Activated T-cell treated with anti-CD3 and anti-CD28 coated beads, Interleukin-2, amount 50 U/mL, for 72 hours (primary cell): ENCODE data around the gene STAP2. TPM values are rescaled to one million over a fixed set of nuclear protein-coding genes. Genes with fewer than 3 reads are reported as not detected.
A peak's percentile ranks its signal among the peaks of the same experiment; 100 is the strongest.

Experiments used
- ATAC-seq, 2 donors: fragments of 150-1000 bp; cut with Tn5 transposase; replicated peaks in 1 of 2; 2 replicates each; pipeline ENCODE4 v1.10.0; 2021; ENCODE audit warnings: moderate library complexity in 2 of 2, mild to moderate bottlenecking in 1 of 2
- DNase-seq, 2 donors: peaks; one replicate each; pipeline ENCODE4 v3.0.0; 2021 to 2022; ENCODE audit warnings: mixed read lengths in 1 of 2
- H3K27ac Mint-ChIP-seq: one replicate; pipeline ENCODE4 v1.8.0; 2022; ENCODE audit warnings: mild to moderate bottlenecking, moderate library complexity, mixed read lengths
- H3K27me3 Mint-ChIP-seq: one replicate; pipeline ENCODE4 v1.8.0; 2022; ENCODE audit warnings: low read depth, mixed read lengths
- H3K36me3 Mint-ChIP-seq, 2 donors: one replicate each; pipeline ENCODE4 v1.8.0; 2022; ENCODE audit warnings: mixed read lengths in 2 of 2, mild to moderate bottlenecking in 1 of 2; ENCODE audit not compliant: insufficient read depth in 2 of 2
- H3K4me1 Mint-ChIP-seq: one replicate; pipeline ENCODE4 v1.8.0; 2022; ENCODE audit warnings: low read depth, mixed read lengths
- H3K4me3 Mint-ChIP-seq, 2 donors: one replicate each; pipeline ENCODE4 v1.8.0; 2022; ENCODE audit warnings: mild to moderate bottlenecking in 2 of 2, mixed read lengths in 2 of 2, moderate library complexity in 2 of 2
- H3K9me3 Mint-ChIP-seq, 2 donors: one replicate each; pipeline ENCODE4 v1.8.0; 2022; ENCODE audit warnings: mixed read lengths in 2 of 2
- total RNA-seq, 2 donors: library from RNA; stranded (reverse); gene quantifications; one replicate each; pipeline ENCODE4 v1.2.3, GENCODE V29; 2022

The STAP2 gene
- total RNA-seq, 2 donors from 2014 or later: 8.3 to 10.0 TPM

- no peak for DNase-seq
- Mint-ChIP-seq H3K27ac (no peak overlapping the region), H3K36me3 (no peaks in the 10 kb centered on the region), H3K4me1 (peaks cover 29% of the 10 kb centered on the region), H3K27me3 (peaks cover 5% of the 10 kb centered on the region), H3K9me3 (no peaks in the 10 kb centered on the region), H3K4me3 (peak overlapping the region; percentile 73 to 86)
- no peak for ATAC-seq
These were observed 12.3 kb downstream of the STAP2 start for GRCh38 chr19:4326215-4326836.

- H3K9me3 Mint-ChIP-seq: peaks cover 13% of the 10 kb centered on the region in 2 donors
- H3K27ac Mint-ChIP-seq: no peak overlapping the region
- H3K27me3 Mint-ChIP-seq: peaks cover 5% of the 10 kb centered on the region
- peaks cover 29% of the 10 kb centered on the region for H3K4me1 Mint-ChIP-seq
- DNase-seq (no peak), ATAC-seq (no peak)
- peaks cover 6 to 10% of the 10 kb centered on the region in 2 donors for H3K36me3 Mint-ChIP-seq
- H3K4me3 Mint-ChIP-seq: no peak overlapping the region
These were observed 14.4 kb downstream of the STAP2 start for GRCh38 chr19:4324228-4324627.

- Mint-ChIP-seq H3K9me3 (peaks cover 14 to 15% of the 10 kb centered on the region in 2 donors), H3K36me3 (peaks cover 8 to 14% of the 10 kb centered on the region in 2 donors), H3K4me1 (peaks cover 26% of the 10 kb centered on the region), H3K27ac (no peak overlapping the region), H3K27me3 (peaks cover 5% of the 10 kb centered on the region), H3K4me3 (no peak overlapping the region)
- no peak for DNase-seq
- ATAC-seq: no peak
These were observed 14.9 kb downstream of the STAP2 start for GRCh38 chr19:4323692-4324091.

- Mint-ChIP-seq H3K27me3 (peaks cover 5% of the 10 kb centered on the region), H3K4me3 (no peak overlapping the region), H3K36me3 (peaks cover 8 to 18% of the 10 kb centered on the region in 2 donors), H3K27ac (no peak overlapping the region), H3K4me1 (peaks cover 20% of the 10 kb centered on the region), H3K9me3 (peaks cover 14 to 15% of the 10 kb centered on the region in 2 donors)
- DNase-seq: no peak
- ATAC-seq: no peak
These were observed 15.5 kb downstream of the STAP2 start for GRCh38 chr19:4322942-4323665.

GRCh38 chr19:4320419-4320818 lies 18.2 kb downstream of the STAP2 start:
- no peaks in the 10 kb centered on the region for H3K27me3 Mint-ChIP-seq
- no peak for DNase-seq
- no peaks in the 10 kb centered on the region for H3K4me1 Mint-ChIP-seq
- ATAC-seq: no peak
- H3K4me3 Mint-ChIP-seq: no peak overlapping the region
- H3K9me3 Mint-ChIP-seq: peaks cover 14 to 15% of the 10 kb centered on the region in 2 donors
- peaks cover 9 to 18% of the 10 kb centered on the region in 2 donors for H3K36me3 Mint-ChIP-seq
- no peak overlapping the region for H3K27ac Mint-ChIP-seq

GRCh38 chr19:4319067-4319718 lies 19.4 kb downstream of the STAP2 start:
- Mint-ChIP-seq H3K9me3 (peaks cover 14 to 15% of the 10 kb centered on the region in 2 donors), H3K4me3 (no peak overlapping the region), H3K4me1 (no peaks in the 10 kb centered on the region), H3K27ac (no peak overlapping the region), H3K36me3 (peaks cover 9 to 18% of the 10 kb centered on the region in 2 donors), H3K27me3 (no peaks in the 10 kb centered on the region)
- no peak for ATAC-seq
- no peak for DNase-seq

- ATAC-seq (no peak), DNase-seq (no peak)
- H3K4me3 Mint-ChIP-seq: no peak overlapping the region
- peaks cover 9 to 18% of the 10 kb centered on the region in 2 donors for H3K36me3 Mint-ChIP-seq
- H3K9me3 Mint-ChIP-seq: peaks cover 14 to 15% of the 10 kb centered on the region in 2 donors
- H3K27ac Mint-ChIP-seq: no peak overlapping the region
- no peaks in the 10 kb centered on the region for H3K27me3 Mint-ChIP-seq
- H3K4me1 Mint-ChIP-seq: no peaks in the 10 kb centered on the region
These were observed 20.2 kb downstream of the STAP2 start for GRCh38 chr19:4318460-4318859.

- peaks cover 9 to 19% of the 10 kb centered on the region in 2 donors for H3K36me3 Mint-ChIP-seq
- no peak for ATAC-seq
- H3K9me3 Mint-ChIP-seq: peaks cover 14 to 15% of the 10 kb centered on the region in 2 donors
These were observed 21.7 kb downstream of the STAP2 start for GRCh38 chr19:4316956-4317355.

GRCh38 chr19:4313847-4314490 lies 24.7 kb downstream of the STAP2 start:
- Mint-ChIP-seq H3K27ac (no peak overlapping the region), H3K27me3 (no peaks in the 10 kb centered on the region), H3K4me3 (no peak overlapping the region), H3K4me1 (no peaks in the 10 kb centered on the region), H3K9me3 (no peaks in the 10 kb centered on the region), H3K36me3 (peaks cover 1 to 7% of the 10 kb centered on the region in 2 donors)
- no peak for DNase-seq
- no peak for ATAC-seq

More at GRCh38 chr19:4316956-4317355, 21.7 kb downstream of the STAP2 start:
- no peaks in the 10 kb centered on the region for H3K4me1 Mint-ChIP-seq
- no peak overlapping the region for H3K27ac Mint-ChIP-seq
- H3K27me3 Mint-ChIP-seq: no peaks in the 10 kb centered on the region
- no peak overlapping the region for H3K4me3 Mint-ChIP-seq
- no peak for DNase-seq

- ATAC-seq (no peak), DNase-seq (no peak)
- Mint-ChIP-seq H3K36me3 (peaks cover 0 to 3% of the 10 kb centered on the region in 2 donors), H3K27me3 (no peaks in the 10 kb centered on the region), H3K4me1 (peaks cover 1% of the 10 kb centered on the region), H3K27ac (no peak overlapping the region), H3K9me3 (no peaks in the 10 kb centered on the region), H3K4me3 (no peak overlapping the region)
These were observed 28.1 kb downstream of the STAP2 start for GRCh38 chr19:4310247-4311121.

- Mint-ChIP-seq H3K9me3 (no peaks in the 10 kb centered on the region), H3K4me3 (peak overlapping the region; percentile 74 to 86), H3K4me1 (peaks cover 38% of the 10 kb centered on the region), H3K36me3 (peaks cover 0 to 2% of the 10 kb centered on the region in 2 donors), H3K27me3 (no peaks in the 10 kb centered on the region), H3K27ac (no peak overlapping the region)
- DNase-seq (no peak), ATAC-seq (no peak)
These were observed 33.0 kb downstream of the STAP2 start for GRCh38 chr19:4305659-4306058.

- Mint-ChIP-seq H3K27ac (peak overlapping the region; percentile 33), H3K4me3 (peak overlapping the region; percentile 74 to 86)
These were observed 33.4 kb downstream of the STAP2 start for GRCh38 chr19:4305257-4305612.

More at GRCh38 chr19:4305257-4305612, 33.4 kb downstream of the STAP2 start:
- Mint-ChIP-seq H3K27me3 (no peaks in the 10 kb centered on the region), H3K9me3 (no peaks in the 10 kb centered on the region), H3K4me1 (peaks cover 42% of the 10 kb centered on the region), H3K36me3 (peaks cover 0 to 2% of the 10 kb centered on the region in 2 donors)
- DNase-seq: no peak
- no peak for ATAC-seq
